Stimulated activated naive CD8-positive, alpha-beta T cell treated with anti-CD3 and anti-CD28 coated beads, Interleukin-15, amount 100 ng/mL, for 72 hours (primary cell): ENCODE results near the gene GLS.

Experiments used
- ATAC-seq: fragments of 150-1000 bp; cut with Tn5 transposase; 2 replicates; pipeline ENCODE4 v1.10.0; 2021; ENCODE audit warnings: mild to moderate bottlenecking, moderate library complexity
- DNase-seq, 2 donors: peaks; one replicate each; pipeline ENCODE4 v3.0.0; 2021 to 2022
- H3K27ac Mint-ChIP-seq, 2 donors: one replicate each; pipeline ENCODE4 v1.8.0; 2022; ENCODE audit warnings: mild to moderate bottlenecking in 2 of 2, mixed read lengths in 2 of 2, moderate library complexity in 2 of 2
- H3K27me3 Mint-ChIP-seq: one replicate; pipeline ENCODE4 v1.8.0; 2022; ENCODE audit warnings: mixed read lengths
- H3K4me1 Mint-ChIP-seq: one replicate; pipeline ENCODE4 v1.8.0; 2022; ENCODE audit warnings: mild to moderate bottlenecking, mixed read lengths
- H3K4me3 Mint-ChIP-seq, 2 donors: one replicate each; pipeline ENCODE4 v1.8.0; 2022; ENCODE audit warnings: mild to moderate bottlenecking in 2 of 2, mixed read lengths in 2 of 2, moderate library complexity in 1 of 2
- H3K9me3 Mint-ChIP-seq, 2 donors: one replicate each; pipeline ENCODE4 v1.8.0; 2022; ENCODE audit warnings: mixed read lengths in 2 of 2

GLS gene

GRCh38 chr2:191012346-191012745 is 131.7 kb downstream of the GLS start:
- Mint-ChIP-seq H3K4me3 (no peak overlapping the region), H3K9me3 (peaks cover 12 to 16% of the 10 kb centered on the region in 2 donors), H3K4me1 (peaks cover 30% of the 10 kb centered on the region), H3K27me3 (no peaks in the 10 kb centered on the region), H3K27ac (no peak overlapping the region)
- no peak for ATAC-seq
- DNase-seq: no peak

GRCh38 chr2:191012845-191013681 is 132.4 kb downstream of the GLS start:
- H3K27ac Mint-ChIP-seq: no peak overlapping the region
- H3K9me3 Mint-ChIP-seq: peaks cover 12 to 16% of the 10 kb centered on the region in 2 donors
- DNase-seq: no peak
- no peaks in the 10 kb centered on the region for H3K27me3 Mint-ChIP-seq
- H3K4me3 Mint-ChIP-seq: no peak overlapping the region
- no peak for ATAC-seq
- peaks cover 31% of the 10 kb centered on the region for H3K4me1 Mint-ChIP-seq

GRCh38 chr2:191013682-191013931 is 133.0 kb downstream of the GLS start:
- DNase-seq (no peak), ATAC-seq (no peak)
- peaks cover 12 to 16% of the 10 kb centered on the region in 2 donors for H3K9me3 Mint-ChIP-seq

DNA sequence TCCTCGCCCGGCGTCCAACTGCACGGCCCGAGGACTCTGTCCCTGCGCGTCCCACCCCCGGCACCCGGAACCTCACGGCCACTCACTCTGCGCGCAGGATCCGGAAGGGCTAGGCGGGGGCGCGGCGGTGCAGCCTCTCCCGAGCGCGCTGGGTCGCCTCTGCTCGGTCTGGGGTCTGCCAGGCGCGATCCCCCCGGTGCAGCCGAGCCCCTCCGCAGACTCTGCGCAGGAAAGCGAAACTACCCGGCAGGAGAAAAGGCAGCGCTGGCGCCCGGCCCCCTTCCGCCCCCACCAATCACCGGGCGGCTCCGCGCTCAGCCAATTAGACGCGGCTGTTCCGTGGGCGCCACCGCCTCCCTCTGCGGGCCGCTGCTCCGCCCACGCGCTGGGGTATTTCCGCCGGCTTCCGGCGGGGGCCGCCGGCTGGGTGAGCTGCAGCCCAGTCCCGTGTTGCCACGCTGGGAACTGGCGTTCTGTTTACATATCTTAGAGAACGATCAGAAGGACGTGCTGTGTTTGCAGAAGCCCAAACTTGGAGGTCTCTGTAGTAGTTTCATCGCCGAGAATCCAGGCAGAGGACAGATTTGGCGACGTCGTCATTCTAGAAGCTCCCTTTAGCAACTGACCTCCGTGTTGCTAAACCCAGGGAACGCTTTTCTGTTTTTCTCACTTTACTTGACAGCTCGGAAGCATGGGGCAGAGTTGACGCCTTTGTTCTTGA is 133.5 kb downstream of the GLS start, which contains the start of gene STAT1:
TSS of gene STAT1 (minus strand) at position 240 of the 721 bp plus-strand sequence. CDS start 4,168 bp downstream, outside the sequence.
- Mint-ChIP-seq H3K4me1 (peaks cover 33% of the 10 kb centered on the region), H3K9me3 (peaks cover 12 to 16% of the 10 kb centered on the region in 2 donors), H3K27ac (no peak within 1 kb of the TSS), H3K4me3 (no peak within 1 kb of the TSS), H3K27me3 (no peaks in the 10 kb centered on the region)
- ATAC-seq (peak; percentile 90), DNase-seq (peak; percentile 98 to 99)

More at GRCh38 chr2:191013682-191013931, 133.0 kb downstream of the GLS start:
- Mint-ChIP-seq H3K4me3 (no peak overlapping the region), H3K4me1 (peaks cover 31% of the 10 kb centered on the region), H3K27me3 (no peaks in the 10 kb centered on the region), H3K27ac (no peak overlapping the region)

- ATAC-seq: peak; percentile 24
- Mint-ChIP-seq H3K4me1 (peaks cover 33% of the 10 kb centered on the region), H3K4me3 (no peak overlapping the region)
Measured at GRCh38 chr2:191014653-191015020, 134.0 kb downstream of the GLS start.

More at GRCh38 chr2:191014653-191015020, 134.0 kb downstream of the GLS start:
- no peak overlapping the region for H3K27ac Mint-ChIP-seq
- no peaks in the 10 kb centered on the region for H3K27me3 Mint-ChIP-seq
- no peak for DNase-seq
- H3K9me3 Mint-ChIP-seq: peaks cover 12 to 16% of the 10 kb centered on the region in 2 donors
